Osteoblast (primary cell): Measurements from ENCODE around the gene EPB41. TPM values are rescaled to one million over a fixed set of nuclear protein-coding genes. Genes with fewer than 3 reads are reported as not detected.

Experiments used
- DNase-seq: peaks from one replicate; pipeline ENCODE4 v3.0.0; 2011; ENCODE audit warnings: low spot score, mixed read lengths; ENCODE audit not compliant: insufficient read length; ENCODE audit errors: missing footprints
- H2AFZ ChIP-seq: 2 replicates; pipeline ENCODE4 v1.6.0; 2011; ENCODE audit warnings: mild to moderate bottlenecking, low read length
- H3K27ac ChIP-seq: 2 replicates; pipeline ENCODE4 v1.5.1; 2011; ENCODE audit warnings: mild to moderate bottlenecking, low read depth, low read length, moderate library complexity
- H3K27me3 ChIP-seq: 2 replicates; pipeline ENCODE4 v1.6.0; 2012; ENCODE audit warnings: mild to moderate bottlenecking, control low read depth, inconsistent platforms, low read length, moderate library complexity; ENCODE audit not compliant: insufficient read depth
- H3K36me3 ChIP-seq: 2 replicates; pipeline ENCODE4 v1.5.1; 2011; ENCODE audit warnings: mild to moderate bottlenecking, low read length, control low read depth, moderate library complexity; ENCODE audit not compliant: insufficient read depth
- H3K4me1 ChIP-seq: 2 replicates; pipeline ENCODE4 v1.5.1; 2011; ENCODE audit warnings: mild to moderate bottlenecking, low read length, control low read depth, moderate library complexity; ENCODE audit not compliant: insufficient read depth
- H3K4me2 ChIP-seq: 2 replicates; pipeline ENCODE4 v1.6.0; 2011; ENCODE audit warnings: mild to moderate bottlenecking, low read length; ENCODE audit not compliant: insufficient read depth
- H3K4me3 ChIP-seq: fragments of 200-600 bp; sonication (generic); 3 replicates; pipeline ENCODE4 v1.5.1; 2012; ENCODE audit warnings: mild to moderate bottlenecking, low read length, inconsistent platforms; ENCODE audit not compliant: insufficient read depth
- H3K79me2 ChIP-seq: 2 replicates; pipeline ENCODE4 v1.6.0; 2012; ENCODE audit warnings: mild to moderate bottlenecking, low read length, control low read depth, inconsistent platforms; ENCODE audit not compliant: insufficient read depth
- H3K9me3 ChIP-seq: 2 replicates; pipeline ENCODE4 v1.5.1; 2011; ENCODE audit warnings: low read depth, low read length, control low read depth
- H4K20me1 ChIP-seq: 2 replicates; pipeline ENCODE4 v1.6.0; 2012; ENCODE audit warnings: mild to moderate bottlenecking, low read length, control low read depth; ENCODE audit not compliant: insufficient read depth
- total RNA-seq: library from RNA; depleted of rRNA; stranded (reverse); fragments of >200 nt; gene quantifications from 2 replicates; pipeline ENCODE4 v1.2.3, GENCODE V29; 2012
- TF ChIP-seq, protein P1 (sequence below): IDR thresholded peaks from 2 replicates; pipeline ENCODE4 v1.5.1; 2011; ENCODE audit warnings: mild to moderate bottlenecking, low read depth, low read length, moderate library complexity; ENCODE audit errors: extremely low read depth

EPB41 gene
- total RNA-seq, 1 donor: 20.6 TPM

DNA sequence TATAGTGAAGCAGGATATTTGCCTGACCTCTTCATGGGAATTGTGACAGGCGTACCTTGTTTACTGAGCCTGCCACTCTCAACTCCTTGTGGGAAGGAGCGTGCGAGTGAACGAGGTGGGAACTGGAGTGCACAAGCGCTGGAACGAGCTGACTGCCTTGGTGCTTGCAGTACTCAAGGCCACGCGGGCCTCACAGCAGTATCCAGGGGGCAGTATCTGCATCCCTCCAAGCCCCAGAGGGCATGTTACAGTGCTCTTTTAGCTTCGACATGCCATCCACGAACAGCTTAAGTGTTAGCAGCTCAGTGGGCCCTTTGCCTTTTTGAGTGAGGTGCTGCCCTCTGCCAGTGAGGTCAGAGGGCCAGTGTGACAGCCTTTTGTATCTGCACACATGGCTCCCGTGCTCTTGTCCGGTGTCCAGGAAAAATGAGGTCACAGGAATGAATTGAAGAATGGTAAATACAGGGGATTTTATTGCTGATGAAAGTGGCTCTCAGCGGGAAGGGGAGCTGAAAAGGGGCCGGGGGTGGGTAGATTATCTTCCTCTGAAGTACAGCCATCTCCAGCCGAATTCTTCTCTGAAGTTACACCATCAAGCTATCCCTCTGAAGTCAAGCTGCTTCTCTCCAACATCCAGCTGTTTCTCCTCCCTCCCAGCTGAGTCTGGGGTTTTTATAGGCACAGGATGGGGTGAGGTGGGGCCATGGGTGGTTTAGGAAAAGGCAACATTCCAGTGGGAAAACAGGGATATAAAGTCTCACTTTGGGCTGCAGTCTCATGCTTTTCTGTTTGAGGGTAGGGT is 69.3 kb downstream of the EPB41 start:
- H3K4me1 ChIP-seq: no peaks in the 10 kb centered on the region
- no peak overlapping the region for H2AFZ ChIP-seq
- H3K9me3 ChIP-seq: no peaks in the 10 kb centered on the region
- H3K36me3 ChIP-seq: no peaks in the 10 kb centered on the region
- no peaks in the 10 kb centered on the region for H3K79me2 ChIP-seq
- H4K20me1 ChIP-seq: no peaks in the 10 kb centered on the region
- H3K4me3 ChIP-seq: no peak overlapping the region
- no peak overlapping the region for H3K27ac ChIP-seq
- no peak for DNase-seq
- no peak overlapping the region for H3K4me2 ChIP-seq
- TF ChIP-seq, protein P1, sequence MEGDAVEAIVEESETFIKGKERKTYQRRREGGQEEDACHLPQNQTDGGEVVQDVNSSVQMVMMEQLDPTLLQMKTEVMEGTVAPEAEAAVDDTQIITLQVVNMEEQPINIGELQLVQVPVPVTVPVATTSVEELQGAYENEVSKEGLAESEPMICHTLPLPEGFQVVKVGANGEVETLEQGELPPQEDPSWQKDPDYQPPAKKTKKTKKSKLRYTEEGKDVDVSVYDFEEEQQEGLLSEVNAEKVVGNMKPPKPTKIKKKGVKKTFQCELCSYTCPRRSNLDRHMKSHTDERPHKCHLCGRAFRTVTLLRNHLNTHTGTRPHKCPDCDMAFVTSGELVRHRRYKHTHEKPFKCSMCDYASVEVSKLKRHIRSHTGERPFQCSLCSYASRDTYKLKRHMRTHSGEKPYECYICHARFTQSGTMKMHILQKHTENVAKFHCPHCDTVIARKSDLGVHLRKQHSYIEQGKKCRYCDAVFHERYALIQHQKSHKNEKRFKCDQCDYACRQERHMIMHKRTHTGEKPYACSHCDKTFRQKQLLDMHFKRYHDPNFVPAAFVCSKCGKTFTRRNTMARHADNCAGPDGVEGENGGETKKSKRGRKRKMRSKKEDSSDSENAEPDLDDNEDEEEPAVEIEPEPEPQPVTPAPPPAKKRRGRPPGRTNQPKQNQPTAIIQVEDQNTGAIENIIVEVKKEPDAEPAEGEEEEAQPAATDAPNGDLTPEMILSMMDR: no peak
- no peaks in the 10 kb centered on the region for H3K27me3 ChIP-seq

DNA sequence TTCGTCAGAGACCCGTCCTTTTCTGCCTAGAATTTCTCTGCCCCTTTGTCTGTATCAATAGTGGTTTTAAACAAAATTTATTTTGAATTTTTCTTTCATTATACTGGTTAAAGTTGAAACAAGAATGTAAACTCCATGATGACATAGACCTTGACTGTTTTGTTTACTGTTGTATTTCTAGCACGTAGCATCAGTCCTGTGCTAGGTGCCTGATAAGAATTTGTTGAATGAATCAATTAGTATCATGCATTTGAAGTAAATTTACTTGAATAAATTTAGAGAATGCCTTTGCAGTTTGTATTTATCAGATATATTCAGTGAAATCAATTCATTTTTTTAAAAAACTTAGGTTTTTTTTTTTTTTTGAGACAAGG is 69.9 kb downstream of the EPB41 start:
- Histone ChIP-seq H3K79me2 (no peaks in the 10 kb centered on the region), H3K27me3 (no peaks in the 10 kb centered on the region), H3K4me1 (no peaks in the 10 kb centered on the region), H3K4me3 (no peak overlapping the region), H4K20me1 (no peaks in the 10 kb centered on the region), H3K4me2 (no peak overlapping the region), H3K36me3 (no peaks in the 10 kb centered on the region), H2AFZ (no peak overlapping the region), H3K9me3 (no peaks in the 10 kb centered on the region), H3K27ac (no peak overlapping the region)
- no peak for DNase-seq
- TF ChIP-seq, protein P1: no peak

GRCh38 chr1:28985427-28985826 is 71.1 kb downstream of the EPB41 start:
- no peaks in the 10 kb centered on the region for H3K9me3 ChIP-seq
- DNase-seq: no peak

DNA sequence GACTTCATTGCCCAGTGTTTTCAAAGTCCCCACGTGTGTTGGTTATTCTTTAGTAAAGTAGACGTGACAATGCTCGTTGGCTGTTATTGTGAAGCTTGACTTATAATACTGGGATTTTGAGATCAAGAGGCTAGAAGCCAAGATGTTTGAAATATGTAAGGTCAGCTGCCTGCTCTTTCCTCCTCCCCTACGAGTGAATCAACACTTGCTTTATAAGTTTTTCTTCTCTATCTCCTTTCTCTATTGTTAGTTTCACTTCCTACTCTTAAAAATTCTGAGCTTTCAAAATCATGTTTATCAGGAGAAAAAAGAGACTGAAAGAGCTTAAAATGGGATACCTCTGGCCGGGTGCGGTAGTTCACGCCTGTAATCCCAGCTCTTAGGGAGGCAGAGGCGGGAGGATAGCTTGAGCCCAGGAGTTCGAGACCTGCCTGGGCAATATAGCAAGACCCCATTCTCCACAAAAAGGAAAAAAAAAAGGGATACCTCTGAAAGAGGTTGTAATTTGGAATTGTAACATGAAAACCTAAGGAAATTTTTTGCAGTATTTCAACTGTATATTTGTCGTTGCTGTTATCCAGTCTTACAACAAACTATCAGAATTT is 72.0 kb downstream of the EPB41 start:
- Histone ChIP-seq H3K4me2 (peak overlapping the region; percentile 19), H2AFZ (peak overlapping the region; percentile 63), H3K27me3 (no peaks in the 10 kb centered on the region), H3K4me1 (no peaks in the 10 kb centered on the region), H3K9me3 (no peaks in the 10 kb centered on the region), H3K79me2 (no peaks in the 10 kb centered on the region), H3K27ac (no peak overlapping the region), H4K20me1 (no peaks in the 10 kb centered on the region), H3K4me3 (no peak overlapping the region), H3K36me3 (no peaks in the 10 kb centered on the region)
- DNase-seq: no peak
- TF ChIP-seq, protein P1: no peak

More at GRCh38 chr1:28985427-28985826, 71.1 kb downstream of the EPB41 start:
- Histone ChIP-seq H3K4me1 (no peaks in the 10 kb centered on the region), H3K4me3 (no peak overlapping the region), H3K36me3 (no peaks in the 10 kb centered on the region), H4K20me1 (no peaks in the 10 kb centered on the region), H3K4me2 (no peak overlapping the region), H3K27me3 (no peaks in the 10 kb centered on the region), H3K79me2 (no peaks in the 10 kb centered on the region), H2AFZ (no peak overlapping the region), H3K27ac (no peak overlapping the region)
- TF ChIP-seq, protein P1: no peak
